Right lobe of liver (tissue), 6 donors: ENCODE measurements around the gene MAGOH. TPM values are rescaled to one million over a fixed set of nuclear protein-coding genes. Genes with fewer than 3 reads are reported as not detected.
"Not testable (repeated sequence)": the region's sequence is repeated elsewhere in the genome, so short reads cannot be mapped to it uniquely, and the experiment has no call there.

Source experiments
- ATAC-seq, 4 donors: fragments of 200-7000 bp; cut with Tn5 transposase; one replicate each; pipeline ENCODE4 v1.9.1; 2020; ENCODE audit warnings: mild to moderate bottlenecking in 4 of 4, moderate library complexity in 4 of 4
- DNase-seq, 3 donors: peaks; one replicate each; pipeline ENCODE4 v3.0.0-alpha.2; 2020
- H3K27ac ChIP-seq, 3 donors: fragments of 200-600 bp; one replicate each; pipeline ENCODE4 v1.8.0; 2022
- H3K27me3 ChIP-seq, 2 donors: fragments of 200-600 bp; one replicate each; pipeline ENCODE4 v1.8.0; 2022
- H3K36me3 ChIP-seq, 4 donors: fragments of 200-600 bp; sonication (generic) in 1 of 4; one replicate each; pipeline versions ENCODE4 v1.5.1 to v1.8.0; 2017 to 2022; ENCODE audit warnings: control low read depth in 1 of 4
- H3K4me1 ChIP-seq, 4 donors: fragments of 200-600 bp; sonication (generic) in 1 of 4; one replicate each; pipeline versions ENCODE4 v1.5.1 to v1.8.0; 2017 to 2022; ENCODE audit warnings: control low read depth in 1 of 4
- H3K4me3 ChIP-seq, 3 donors: fragments of 200-600 bp; one replicate each; pipeline ENCODE4 v1.8.0; 2022
- H3K9me3 ChIP-seq, 4 donors: fragments of 200-600 bp; sonication (generic) in 1 of 4; one replicate each; pipeline versions ENCODE4 v1.5.1 to v1.8.0; 2017 to 2022; ENCODE audit warnings: control low read depth in 1 of 4
- CTCF ChIP-seq, 4 donors: fragments of 200-600 bp in 3 of 4; fragments of 450-650 bp in 1 of 4; IDR thresholded peaks; one replicate each; pipeline versions ENCODE4 v1.5.1 to v1.8.0; 2016 to 2022; ENCODE audit warnings: antibody characterized with exemption in 4 of 4, mild to moderate bottlenecking in 2 of 4
- POLR2A ChIP-seq: fragments of 450-650 bp; IDR thresholded peaks from one replicate; pipeline ENCODE4 v1.6.1; 2017; ENCODE audit warnings: antibody characterized with exemption, mild to moderate bottlenecking
- WGBS: methylation state at CpG from one replicate; pipeline ENCODE4 v1.1.6; 2018; ENCODE audit warnings: low coverage, low lambda C conversion rate; ENCODE audit not compliant: insufficient coverage; ENCODE audit errors: missing lambda C conversion rate; 5-methylcytosine and 5-hydroxymethylcytosine counted together
- intact Hi-C, 2 donors: fragments of 100-400 bp; cut with DNase I; formaldehyde crosslinking; loops; one replicate each; pipeline versions ENCODE4 v1.11.2 to v1.14.1; 2022
- total RNA-seq, 6 experiments: library from RNA; depleted of rRNA in 2 of 6; stranded (reverse); fragments of >200 nt in 2 of 6; fragmentation: NEBNext Ultra II Directional in 3 of 6; extraction: Animal tissue kit (Norgen Biotek cat#: 25700) in 3 of 6; gene quantifications; one replicate each; pipeline versions ENCODE4 v1.1.0 to v1.2.4, GENCODE V29; 2016 to 2023
- donor health status: DM: no; HTN: yes; CAD: no.
- donor health status: DM: no; HTN: no; CAD: no.
- donor health status: DM: no; HTN: no; CAD: no.
- donor health status: DM: no; HTN: yes; CAD: no.
- donor health status: DM: no; HTN: yes; CAD: no.

The MAGOH gene
- total RNA-seq, 6 experiments from 2014 or later: 10.9 to 28.1 (median 19.4) TPM

DNA sequence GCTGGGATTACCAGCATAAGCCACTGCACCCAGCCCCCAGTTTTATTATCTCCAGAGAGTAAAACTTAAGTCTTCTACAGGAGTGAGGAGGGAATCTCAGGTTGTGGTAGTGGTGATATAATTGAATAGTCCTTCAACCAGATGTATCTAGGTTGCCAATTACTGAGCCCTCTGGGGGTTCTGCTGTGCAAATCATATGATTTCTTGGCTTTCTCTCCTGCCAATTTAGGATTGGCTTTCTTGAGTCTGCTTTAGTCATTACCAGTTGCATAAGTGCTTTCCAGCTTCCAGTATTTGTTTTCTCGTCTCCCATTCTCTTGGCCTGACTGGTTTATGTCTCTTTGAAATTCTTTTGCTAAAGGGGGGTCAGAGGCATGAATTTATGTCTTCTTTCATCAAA, 30.6 kb downstream of the MAGOH start:
- H3K27me3 ChIP-seq: no peaks in the 10 kb centered on the region
- 88% methylated on average over 1 of the region's 1 CpG for WGBS
- DNase-seq (no peak), ATAC-seq (no peak)
- TF ChIP-seq CTCF (IDR thresholded peaks at IDR 0.05) (no peak), POLR2A (no peak)
- H3K27ac ChIP-seq: no peak overlapping the region
- no peak overlapping the region for H3K4me3 ChIP-seq
- no peaks in the 10 kb centered on the region for H3K9me3 ChIP-seq
- no peaks in the 10 kb centered on the region for H3K4me1 ChIP-seq
- peaks cover 0 to 84% (median 50%) of the 10 kb centered on the region in 4 donors for H3K36me3 ChIP-seq
- intact Hi-C loops: no loop called here

DNA sequence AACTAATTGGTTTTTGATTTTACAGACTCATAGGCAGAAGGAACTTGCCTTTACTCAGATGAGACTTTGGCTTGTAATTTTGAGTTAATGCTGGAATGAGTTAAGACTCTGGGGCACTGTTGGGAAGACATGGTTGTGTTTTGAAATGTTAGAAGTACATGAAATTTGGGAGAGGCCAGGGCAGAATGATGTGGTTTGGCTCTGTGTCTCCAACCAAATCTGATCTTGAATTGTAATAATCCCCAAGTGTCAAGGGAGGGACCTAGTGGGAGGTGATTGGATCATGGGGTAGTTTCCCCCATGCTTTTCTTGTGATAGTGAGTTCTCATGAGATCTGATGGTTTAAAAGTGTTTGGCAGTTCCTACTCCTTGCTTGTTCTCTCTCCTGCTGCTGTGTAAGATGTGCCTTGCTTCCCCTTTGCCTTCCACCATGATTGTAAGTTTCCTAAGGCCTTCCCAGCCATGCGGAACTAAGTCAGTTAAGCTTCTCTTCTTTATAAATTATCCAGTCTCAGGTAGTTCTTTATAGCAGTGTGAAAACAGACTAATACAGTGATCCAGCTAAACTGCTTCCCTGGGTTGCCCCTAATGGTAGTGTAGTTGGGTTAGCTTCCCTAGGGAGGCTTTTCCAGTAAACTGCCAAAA, 31.5 kb downstream of the MAGOH start:
- no peak for DNase-seq
- Histone ChIP-seq H3K27me3 (no peaks in the 10 kb centered on the region), H3K36me3 (peaks cover 0 to 85% (median 50%) of the 10 kb centered on the region in 4 donors), H3K9me3 (no peaks in the 10 kb centered on the region), H3K4me3 (no peak overlapping the region), H3K4me1 (no peaks in the 10 kb centered on the region), H3K27ac (no peak overlapping the region)
- ATAC-seq: no peak
- WGBS: 92% methylated on average over 1 of the region's 1 CpG
- intact Hi-C loops: no loop called here
- TF ChIP-seq POLR2A (no peak), CTCF (IDR thresholded peaks at IDR 0.05) (no peak)

GRCh38 chr1:53206083-53206685, 32.1 kb downstream of the MAGOH start:
- 100% methylated on average over 2 of the region's 3 CpGs for WGBS
- H3K27me3 ChIP-seq, H3K4me3 ChIP-seq, H3K27ac ChIP-seq, H3K4me1 ChIP-seq, DNase-seq, intact Hi-C loops, ATAC-seq, H3K9me3 ChIP-seq: not testable (repeated sequence)
- peaks cover 0 to 85% (median 50%) of the 10 kb centered on the region in 4 donors for H3K36me3 ChIP-seq

- WGBS: no CpG with 5 or more reads among the region's 1 CpG
- peaks cover 0 to 83% (median 43%) of the 10 kb centered on the region in 4 donors for H3K36me3 ChIP-seq
- H3K4me1 ChIP-seq, H3K9me3 ChIP-seq, H3K4me3 ChIP-seq, DNase-seq, H3K27ac ChIP-seq, ATAC-seq, intact Hi-C loops, H3K27me3 ChIP-seq: not testable (repeated sequence)
These were observed 32.8 kb downstream of the MAGOH start for GRCh38 chr1:53205496-53205895.

GRCh38 chr1:53203466-53203865, 34.9 kb downstream of the MAGOH start:
- Histone ChIP-seq H3K27ac (no peak overlapping the region), H3K4me1 (peaks cover 0 to 13% (median 4%) of the 10 kb centered on the region in 4 donors), H3K4me3 (no peak overlapping the region), H3K9me3 (no peaks in the 10 kb centered on the region), H3K36me3 (peaks cover 0 to 63% (median 31%) of the 10 kb centered on the region in 4 donors), H3K27me3 (no peaks in the 10 kb centered on the region)
- ATAC-seq (no peak), DNase-seq (no peak)
- intact Hi-C loops: no loop called here
- no peak for TF ChIP-seq POLR2A
- no peak for TF ChIP-seq CTCF (IDR thresholded peaks at IDR 0.05)
- 82% methylated on average over 3 of the region's 3 CpGs for WGBS
